HEK293 (cell line): ENCODE data around the gene SCN11A.

Source experiments
- CTCF ChIA-PET: fragments of 350-600 bp; formaldehyde crosslinking; extraction: SDS; loops from one replicate; lab custom pipeline; 2021; ENCODE audit warnings: antibody characterized with exemption; lab: Yijun Ruan, JAX
- POLR2A ChIA-PET: fragments of 300-600 bp; formaldehyde crosslinking; extraction: SDS; loops from one replicate; lab custom pipeline; 2020; ENCODE audit warnings: antibody characterized with exemption, inconsistent platforms; lab: Yijun Ruan, JAX
- H3K27ac ChIP-seq: fragments of 200-500 bp; sonication (Bioruptor generic); 2 replicates; pipeline ENCODE4 v1.5.1; 2014; ENCODE audit warnings: low read depth, low read length, control low read depth, inconsistent platforms; ENCODE audit errors: extremely low read depth
- H3K36me3 ChIP-seq, 2 experiments: fragments of 200-500 bp in 1 of 2; sonication (Bioruptor generic) in 1 of 2; 1 replicate in 1 of 2; 2 replicates in 1 of 2; pipeline ENCODE4 v1.5.1; 2014 to 2017; ENCODE audit warnings: inconsistent platforms in 2 of 2, low read length in 2 of 2; ENCODE audit not compliant: control insufficient read depth in 2 of 2, insufficient read depth in 1 of 2
- H3K4me1 ChIP-seq: fragments of 200-500 bp; sonication (Bioruptor generic); 2 replicates; pipeline ENCODE4 v1.5.1; 2014; ENCODE audit warnings: mild to moderate bottlenecking, low read length, inconsistent platforms; ENCODE audit not compliant: control insufficient read depth, insufficient read depth
- H3K4me3 ChIP-seq: 2 replicates; pipeline ENCODE4 v1.5.1; 2011; ENCODE audit warnings: low read depth, mild to moderate bottlenecking, control low read depth, low read length, moderate library complexity
- H3K9me3 ChIP-seq: fragments of 200-500 bp; sonication (Bioruptor generic); 2 replicates; pipeline ENCODE4 v1.5.1; 2014; ENCODE audit warnings: low read depth, low read length, inconsistent platforms; ENCODE audit not compliant: control insufficient read depth, insufficient read depth
- MEIS1 ChIP-seq: sonication (generic); formaldehyde crosslinking; IDR thresholded peaks from 2 replicates; pipeline ENCODE4 v1.8.1; 2022; ENCODE audit warnings: missing genetic modification reagents, mild to moderate bottlenecking, borderline replicate concordance
- MYNN ChIP-seq: fragments of 450-650 bp; formaldehyde crosslinking; IDR thresholded peaks from 2 replicates; pipeline ENCODE4 v1.5.1; 2016; ENCODE audit warnings: missing biosample characterization, missing genetic modification characterization, borderline replicate concordance
- SP7 ChIP-seq: fragments of 450-650 bp; formaldehyde crosslinking; IDR thresholded peaks from 2 replicates; pipeline ENCODE4 v1.5.1; 2016; ENCODE audit warnings: missing biosample characterization, missing genetic modification characterization
- TRIM28 ChIP-seq: IDR thresholded peaks from 2 replicates; pipeline ENCODE4 v1.6.1; 2011; ENCODE audit warnings: low read length, control low read depth, borderline replicate concordance
- YY1 ChIP-seq: fragments of 450-650 bp; formaldehyde crosslinking; IDR thresholded peaks from 2 replicates; pipeline ENCODE4 v1.5.1; 2018; ENCODE audit warnings: missing biosample characterization, missing genetic modification characterization
- YY2 ChIP-seq: fragments of 450-650 bp; formaldehyde crosslinking; IDR thresholded peaks from 2 replicates; pipeline ENCODE4 v1.5.1; 2016; ENCODE audit warnings: missing biosample characterization, missing genetic modification characterization
- ZNF112 ChIP-seq: fragments of 450-650 bp; formaldehyde crosslinking; IDR thresholded peaks from 2 replicates; pipeline ENCODE4 v1.5.0; 2017; ENCODE audit warnings: missing biosample characterization, missing genetic modification characterization
- ZNF132 ChIP-seq: fragments of 450-650 bp; formaldehyde crosslinking; IDR thresholded peaks from 2 replicates; pipeline ENCODE4 v1.5.1; 2017; ENCODE audit warnings: missing biosample characterization, missing genetic modification characterization, borderline replicate concordance
- ZNF140 ChIP-seq: fragments of 450-650 bp; formaldehyde crosslinking; IDR thresholded peaks from 2 replicates; pipeline ENCODE4 v1.5.1; 2016; ENCODE audit warnings: missing biosample characterization, missing genetic modification characterization
- ZNF248 ChIP-seq: fragments of 450-650 bp; formaldehyde crosslinking; IDR thresholded peaks from 2 replicates; pipeline ENCODE4 v1.5.1; 2017; ENCODE audit warnings: missing biosample characterization, missing genetic modification characterization
- ZNF404 ChIP-seq: fragments of 450-650 bp; formaldehyde crosslinking; IDR thresholded peaks from 2 replicates; pipeline ENCODE4 v1.5.1; 2017; ENCODE audit warnings: missing biosample characterization, missing genetic modification characterization
- ZNF433 ChIP-seq: fragments of 450-650 bp; formaldehyde crosslinking; IDR thresholded peaks from 2 replicates; pipeline ENCODE4 v1.5.1; 2016; ENCODE audit warnings: missing biosample characterization, missing genetic modification characterization, low read depth
- ZNF580 ChIP-seq: fragments of 450-650 bp; formaldehyde crosslinking; IDR thresholded peaks from 2 replicates; pipeline ENCODE4 v1.5.1; 2016; ENCODE audit warnings: missing biosample characterization, missing genetic modification characterization
- ZNF596 ChIP-seq: fragments of 450-650 bp; IDR thresholded peaks from 2 replicates; pipeline ENCODE4 v1.5.0; 2018; ENCODE audit warnings: missing biosample characterization, mild to moderate bottlenecking, missing genetic modification characterization, moderate library complexity
- ZNF629 ChIP-seq: fragments of 450-650 bp; formaldehyde crosslinking; IDR thresholded peaks from 2 replicates; pipeline ENCODE4 v1.5.1; 2017; ENCODE audit warnings: missing biosample characterization, missing genetic modification characterization
- ZNF658 ChIP-seq: fragments of 450-650 bp; formaldehyde crosslinking; IDR thresholded peaks from 2 replicates; pipeline ENCODE4; 2016; ENCODE audit warnings: missing biosample characterization, missing genetic modification characterization
- TF ChIP-seq, protein P1 (sequence below): fragments of 450-650 bp; formaldehyde crosslinking; IDR thresholded peaks from 2 replicates; pipeline ENCODE4 v1.5.1; 2017; ENCODE audit warnings: missing biosample characterization, mild to moderate bottlenecking, missing genetic modification characterization, moderate library complexity

Gene SCN11A

GRCh38 chr3:39101022-39101689 is 49.4 kb upstream of the SCN11A start (continued):
- TF ChIP-seq ZNF112 (no peak), ZNF596 (tag by site-specific recombination) (no peak), ZNF580 (tag by site-specific recombination) (no peak)

GRCh38 chr3:39100500-39100886 is 48.7 kb upstream of the SCN11A start:
- Histone ChIP-seq H3K4me3 (no peak overlapping the region), H3K27ac (no peak overlapping the region), H3K36me3 (peaks cover 0 to 67% of the 10 kb centered on the region in 2 experiments; a peak in 1 of 3 replicates), H3K4me1 (no peaks in the 10 kb centered on the region), H3K9me3 (no peaks in the 10 kb centered on the region)
- TF ChIP-seq TRIM28 (no peak), MEIS1 (no peak), ZNF248 (tag by site-specific recombination) (no peak)
- TF ChIP-seq, protein P1, sequence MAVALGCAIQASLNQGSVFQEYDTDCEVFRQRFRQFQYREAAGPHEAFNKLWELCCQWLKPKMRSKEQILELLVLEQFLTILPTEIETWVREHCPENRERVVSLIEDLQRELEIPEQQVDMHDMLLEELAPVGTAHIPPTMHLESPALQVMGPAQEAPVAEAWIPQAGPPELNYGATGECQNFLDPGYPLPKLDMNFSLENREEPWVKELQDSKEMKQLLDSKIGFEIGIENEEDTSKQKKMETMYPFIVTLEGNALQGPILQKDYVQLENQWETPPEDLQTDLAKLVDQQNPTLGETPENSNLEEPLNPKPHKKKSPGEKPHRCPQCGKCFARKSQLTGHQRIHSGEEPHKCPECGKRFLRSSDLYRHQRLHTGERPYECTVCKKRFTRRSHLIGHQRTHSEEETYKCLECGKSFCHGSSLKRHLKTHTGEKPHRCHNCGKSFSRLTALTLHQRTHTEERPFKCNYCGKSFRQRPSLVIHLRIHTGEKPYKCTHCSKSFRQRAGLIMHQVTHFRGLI: no peak
- POLR2A ChIA-PET: no interaction called here
- CTCF ChIA-PET: interaction anchor here (0.7 to 2.4 kb wide), 3 partner anchors 23 to 188 kb away, joined by 3 to 11 read pairs (median 3); no protein-coding TSS in a partner anchor

- no peaks in the 10 kb centered on the region for H3K4me1 ChIP-seq
- no peak for TF ChIP-seq YY2
- no peak for TF ChIP-seq TRIM28
- no peaks in the 10 kb centered on the region for H3K9me3 ChIP-seq
- no peak overlapping the region for H3K4me3 ChIP-seq
- POLR2A ChIA-PET: no interaction called here
- H3K27ac ChIP-seq: no peak overlapping the region
- CTCF ChIA-PET: interaction anchor here (0.7 kb wide), 1 partner anchor 92 kb away, joined by 3 read pairs; no protein-coding TSS in a partner anchor
- peaks cover 0 to 72% of the 10 kb centered on the region in 2 experiments; a peak in 1 of 3 replicates for H3K36me3 ChIP-seq
Measured at GRCh38 chr3:39099738-39100499, 48.2 kb upstream of the SCN11A start.

DNA sequence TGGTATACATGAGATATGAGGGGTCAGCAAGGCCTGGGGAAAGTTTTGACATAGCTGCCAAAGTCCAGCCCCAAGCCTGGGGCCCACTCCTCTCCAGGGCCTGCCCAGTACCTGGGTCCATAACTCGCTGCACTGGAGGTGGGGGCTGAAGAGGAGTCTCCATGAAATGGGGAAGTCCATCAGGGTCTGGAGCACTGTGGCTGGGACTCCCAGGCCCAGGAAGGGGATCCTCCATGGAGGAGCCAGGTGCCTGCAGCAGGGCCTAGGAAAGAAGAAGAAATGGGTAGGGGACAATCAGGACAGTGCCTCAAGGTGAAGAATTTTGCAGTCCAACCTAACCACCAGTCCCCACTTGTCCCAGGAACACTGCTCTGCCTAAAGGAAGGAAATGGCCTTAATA is 47.5 kb upstream of the SCN11A start:
- Histone ChIP-seq H3K4me1 (no peaks in the 10 kb centered on the region), H3K36me3 (peaks cover 0 to 79% of the 10 kb centered on the region in 2 experiments; a peak in 1 of 3 replicates), H3K9me3 (no peaks in the 10 kb centered on the region), H3K4me3 (no peak overlapping the region), H3K27ac (no peak overlapping the region)
- TF ChIP-seq ZNF404 (tag by site-specific recombination) (no peak), ZNF132 (tag by site-specific recombination) (no peak), MYNN (tag by site-specific recombination) (no peak), ZNF658 (tag by site-specific recombination) (no peak), ZNF140 (no peak)
- POLR2A ChIA-PET: no interaction called here
- CTCF ChIA-PET: no interaction called here

DNA sequence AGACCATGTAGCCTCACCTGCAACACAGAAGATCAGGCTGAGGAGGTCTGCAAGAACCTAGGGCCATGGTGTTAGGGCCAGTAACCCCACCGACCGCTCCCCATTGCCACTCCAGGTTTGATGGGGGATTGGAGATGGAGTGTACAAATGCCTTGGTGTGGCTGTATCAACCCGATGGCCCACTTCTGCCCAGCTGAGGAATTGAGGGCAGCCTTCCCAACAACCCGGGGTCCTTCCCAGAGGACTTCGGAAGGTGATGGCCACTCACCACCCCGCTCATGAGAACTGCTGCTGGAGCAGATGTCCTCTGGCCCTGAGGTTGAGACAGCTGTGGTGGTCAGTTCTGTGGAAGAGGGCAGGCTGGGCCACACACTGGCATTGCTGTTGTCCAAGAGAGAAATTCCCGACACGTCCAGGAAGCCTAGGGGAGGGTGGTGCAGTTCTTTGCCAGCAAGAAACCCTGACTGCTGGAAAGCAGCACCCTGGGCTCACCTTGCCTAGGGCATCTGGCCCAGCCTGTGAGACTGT is 46.8 kb upstream of the SCN11A start:
- CTCF ChIA-PET: no interaction called here
- H3K9me3 ChIP-seq: no peaks in the 10 kb centered on the region
- no peak overlapping the region for H3K27ac ChIP-seq
- TF ChIP-seq ZNF629 (tag by site-specific recombination): no peak
- TF ChIP-seq ZNF433: no peak
- TF ChIP-seq YY1 (tag by site-specific recombination): no peak
- TF ChIP-seq SP7 (tag by site-specific recombination): no peak
- H3K4me3 ChIP-seq: no peak overlapping the region
- H3K4me1 ChIP-seq: no peaks in the 10 kb centered on the region
- H3K36me3 ChIP-seq: peaks cover 0 to 86% of the 10 kb centered on the region in 2 experiments; a peak in 2 of 3 replicates
- POLR2A ChIA-PET: no interaction called here
